22Rv1 (cell line): ENCODE data around the gene ZBBX.

Experiments
- H3K27ac ChIP-seq: fragments of 450-650 bp; 2 replicates; pipeline ENCODE4 v1.5.1; 2017
- ZFX ChIP-seq: fragments of 450-650 bp; IDR thresholded peaks from 2 replicates; pipeline ENCODE4 v1.6.1; 2017; ENCODE audit warnings: antibody characterized with exemption, borderline replicate concordance
- TF ChIP-seq, protein P1 (sequence below): fragments of 450-650 bp; IDR thresholded peaks from 2 replicates; pipeline ENCODE4 v1.5.1; 2017; ENCODE audit warnings: mild to moderate bottlenecking

Gene ZBBX

DNA sequence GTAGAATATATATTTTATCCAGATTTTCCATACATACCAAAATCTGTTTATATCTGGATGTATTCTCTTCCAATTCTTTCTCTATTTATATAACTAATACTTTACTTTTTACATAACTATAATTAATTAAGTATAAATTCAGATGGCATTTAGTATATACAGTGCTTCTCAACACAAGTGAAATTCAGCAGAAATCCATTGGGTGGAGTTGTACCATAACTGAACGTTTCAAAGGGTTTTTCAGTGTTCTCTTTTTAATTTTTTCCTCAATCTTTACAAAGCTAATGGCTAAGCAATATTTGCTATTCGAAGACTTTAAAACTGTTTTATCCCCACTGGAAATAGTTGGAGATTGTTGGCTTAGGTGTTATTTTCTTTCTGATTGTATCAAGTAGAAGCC is 13.9 kb upstream of the ZBBX start:
- TF ChIP-seq, protein P1, sequence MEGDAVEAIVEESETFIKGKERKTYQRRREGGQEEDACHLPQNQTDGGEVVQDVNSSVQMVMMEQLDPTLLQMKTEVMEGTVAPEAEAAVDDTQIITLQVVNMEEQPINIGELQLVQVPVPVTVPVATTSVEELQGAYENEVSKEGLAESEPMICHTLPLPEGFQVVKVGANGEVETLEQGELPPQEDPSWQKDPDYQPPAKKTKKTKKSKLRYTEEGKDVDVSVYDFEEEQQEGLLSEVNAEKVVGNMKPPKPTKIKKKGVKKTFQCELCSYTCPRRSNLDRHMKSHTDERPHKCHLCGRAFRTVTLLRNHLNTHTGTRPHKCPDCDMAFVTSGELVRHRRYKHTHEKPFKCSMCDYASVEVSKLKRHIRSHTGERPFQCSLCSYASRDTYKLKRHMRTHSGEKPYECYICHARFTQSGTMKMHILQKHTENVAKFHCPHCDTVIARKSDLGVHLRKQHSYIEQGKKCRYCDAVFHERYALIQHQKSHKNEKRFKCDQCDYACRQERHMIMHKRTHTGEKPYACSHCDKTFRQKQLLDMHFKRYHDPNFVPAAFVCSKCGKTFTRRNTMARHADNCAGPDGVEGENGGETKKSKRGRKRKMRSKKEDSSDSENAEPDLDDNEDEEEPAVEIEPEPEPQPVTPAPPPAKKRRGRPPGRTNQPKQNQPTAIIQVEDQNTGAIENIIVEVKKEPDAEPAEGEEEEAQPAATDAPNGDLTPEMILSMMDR, result 0 out of 2 replicates have a peak, but pooled peaks have one; percentile 11
- TF ChIP-seq ZFX, result no peak

DNA sequence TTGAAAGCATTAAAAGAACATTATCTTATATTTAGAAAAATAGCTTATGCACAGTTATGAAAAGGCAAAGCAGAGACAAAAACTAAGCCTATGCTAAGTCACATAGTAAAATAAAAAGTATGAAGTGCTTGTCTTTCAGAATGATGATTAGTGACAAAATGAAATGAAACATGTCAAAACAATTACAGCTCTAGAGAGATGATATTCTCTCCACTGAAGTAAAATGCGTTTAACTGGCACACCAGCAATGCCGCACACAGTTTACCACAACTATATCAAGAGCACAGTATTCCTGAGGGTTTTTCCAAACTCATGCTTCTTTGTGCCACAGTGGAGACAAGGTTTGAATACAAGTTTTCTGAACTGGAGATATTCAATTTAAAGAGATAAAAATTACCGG is 2.1 kb upstream of the ZBBX start:
- H3K27ac ChIP-seq, result no peak overlapping the region
- no peak for TF ChIP-seq ZFX
- TF ChIP-seq, protein P1, result no peak

More for the DNA sequence above, 13.9 kb upstream of the ZBBX start:
- no peak overlapping the region for H3K27ac ChIP-seq

DNA sequence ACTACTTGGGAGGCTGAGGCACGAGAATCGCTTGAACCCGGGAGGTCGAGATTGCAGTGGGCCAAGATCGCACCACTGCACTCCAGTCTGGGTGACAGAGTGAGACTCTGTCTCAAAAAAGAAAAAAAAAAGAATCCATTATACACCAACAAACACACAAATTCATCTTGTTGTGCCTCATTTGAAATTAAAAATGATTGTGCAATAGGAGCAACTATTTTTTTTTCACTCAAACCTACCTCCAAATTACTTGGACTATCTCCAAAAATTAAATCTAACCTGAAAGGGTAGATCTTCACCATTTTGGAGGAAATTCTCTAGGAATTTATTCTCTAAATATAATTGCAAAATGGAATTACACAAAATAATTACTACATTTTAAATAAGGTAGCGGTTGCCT is 4.6 kb downstream of the ZBBX start:
- no peak overlapping the region for H3K27ac ChIP-seq
- TF ChIP-seq, protein P1, result no peak
- TF ChIP-seq ZFX, result no peak

DNA sequence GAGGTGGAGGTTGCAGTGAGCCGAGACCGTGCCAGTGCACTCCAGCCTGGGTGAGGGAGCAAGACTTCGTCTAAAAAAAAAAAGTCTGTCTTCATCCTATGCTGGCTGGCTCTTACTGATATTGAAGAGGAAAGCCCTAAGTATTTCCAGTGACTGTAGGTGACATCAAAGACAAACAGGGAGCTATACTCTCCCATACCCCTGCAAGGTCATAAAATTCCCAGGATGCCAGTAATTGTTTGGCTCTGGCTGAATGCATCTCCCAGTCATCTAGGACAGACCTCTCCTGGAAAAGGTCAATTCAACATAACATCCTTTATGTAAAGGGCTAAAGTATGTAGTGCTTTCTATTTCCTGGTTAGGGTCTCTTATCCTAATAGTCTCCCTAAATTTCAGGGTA is 8.0 kb downstream of the ZBBX start:
- TF ChIP-seq ZFX, result no peak
- TF ChIP-seq, protein P1, result no peak
- H3K27ac ChIP-seq, result no peak overlapping the region

DNA sequence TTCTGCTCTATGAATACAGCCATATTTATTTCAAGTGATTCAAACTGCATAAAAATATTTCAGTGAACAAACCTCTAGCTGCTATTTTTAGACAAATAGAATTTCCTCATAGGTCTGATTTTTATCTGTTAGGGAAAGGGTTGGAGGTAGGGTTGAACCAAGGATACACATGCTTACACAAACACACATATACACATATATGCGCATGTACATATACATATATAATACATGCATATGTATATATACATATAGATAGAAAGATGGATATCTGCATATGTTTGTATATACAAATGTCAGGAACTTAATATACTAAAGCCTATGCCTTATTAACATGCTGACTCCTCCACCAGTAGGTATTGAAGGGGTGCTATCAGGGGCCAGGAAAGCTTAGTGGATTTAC is 18.1 kb downstream of the ZBBX start:
- no peak for TF ChIP-seq ZFX
- TF ChIP-seq, protein P1, result no peak
- no peak overlapping the region for H3K27ac ChIP-seq

DNA sequence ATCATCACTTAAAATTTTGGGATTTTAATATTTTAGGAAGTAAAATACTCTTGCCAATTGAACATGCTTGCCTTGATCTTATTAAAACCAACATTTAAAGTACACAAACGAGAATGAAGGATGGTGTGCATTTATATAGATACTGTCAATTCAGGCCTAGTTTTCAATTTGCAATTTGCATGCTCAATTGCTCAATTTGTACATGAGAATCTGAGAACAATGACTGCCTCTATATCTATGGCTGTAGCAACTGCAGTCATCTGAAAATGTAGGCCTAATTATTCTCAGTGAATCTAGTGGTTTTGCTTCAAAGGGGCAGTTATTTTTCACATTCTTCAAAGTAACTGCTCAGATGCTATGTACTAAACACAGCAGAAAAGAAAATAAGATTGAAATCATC is 18.8 kb downstream of the ZBBX start:
- TF ChIP-seq ZFX, result no peak
- TF ChIP-seq, protein P1, result no peak

DNA sequence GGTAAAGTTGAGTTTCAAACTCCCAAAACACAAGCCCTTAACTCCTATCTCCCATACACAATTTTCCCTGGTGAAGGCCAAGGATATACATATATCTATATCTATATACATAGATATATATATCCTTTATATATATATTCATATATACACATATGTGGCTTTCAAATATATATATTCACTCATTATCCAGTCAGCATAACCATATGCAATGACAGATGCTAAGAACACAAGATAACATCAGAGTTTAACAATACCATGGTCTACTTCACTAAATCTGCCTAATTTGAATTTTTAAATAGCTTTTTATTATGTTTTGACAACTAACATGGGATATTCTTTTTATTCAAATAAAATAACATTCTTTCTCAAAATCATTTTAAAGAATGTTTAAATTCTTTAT is 24.7 kb downstream of the ZBBX start:
- TF ChIP-seq, protein P1, result no peak
- TF ChIP-seq ZFX, result no peak
- H3K27ac ChIP-seq, result no peak overlapping the region

More for the DNA sequence above, 18.8 kb downstream of the ZBBX start:
- H3K27ac ChIP-seq, result no peak overlapping the region
